ENCODE data around the gene HPCAL1. TPM values are rescaled to one million over a fixed set of nuclear protein-coding genes. Genes with fewer than 3 reads are reported as not detected.

HPCAL1 gene
- total RNA-seq, 1 donor from 2014 or later, result 3.7 TPM

DNA sequence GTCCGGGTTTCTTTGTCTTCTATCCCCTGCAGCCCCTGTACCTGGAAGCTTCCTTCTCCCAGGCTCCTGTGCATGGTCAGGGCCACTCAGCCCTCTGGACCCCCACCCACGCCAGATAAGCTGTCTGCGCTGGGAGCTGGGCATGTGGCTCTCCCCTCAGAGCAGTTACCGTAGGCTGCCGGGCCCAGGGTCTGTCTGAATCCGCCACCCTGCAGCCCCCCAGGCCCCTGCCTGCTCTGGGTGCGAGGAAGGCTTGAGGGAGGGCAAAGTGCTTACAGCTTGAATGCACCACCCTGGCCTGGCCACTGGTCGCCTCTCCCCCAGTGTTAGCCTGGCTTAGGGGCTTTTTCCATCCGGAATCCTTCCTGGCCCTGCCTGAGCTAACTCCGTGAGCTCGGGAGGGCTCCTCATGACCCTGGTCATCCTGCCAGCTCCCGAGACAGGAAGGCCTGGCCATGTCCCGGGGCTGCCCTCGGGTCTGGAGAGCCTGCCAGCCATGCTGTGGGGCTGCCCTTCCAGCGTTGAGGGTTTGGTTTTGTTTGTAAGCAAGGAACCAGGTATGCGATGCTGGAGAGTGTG, 94.7 kb downstream of the HPCAL1 start:
- Histone ChIP-seq H3K9ac (no peak overlapping the region), H3K4me3 (no peak overlapping the region), H3K4me1 (no peaks in the 10 kb centered on the region), H2AFZ (replicated peaks) (no peak overlapping the region), H3K4me2 (no peak overlapping the region), H4K20me1 (ENCODE audit: low read depth) (no peaks in the 10 kb centered on the region), H3K27me3 (no peaks in the 10 kb centered on the region), H3K36me3 (no peaks in the 10 kb centered on the region), H3K9me3 (ENCODE audit: low read depth) (no peaks in the 10 kb centered on the region), H3K27ac (no peak overlapping the region), H3K79me2 (ENCODE audit: low read depth) (no peaks in the 10 kb centered on the region), H3F3A (ENCODE audit: low read depth) (no peaks in the 10 kb centered on the region)
- Mint-ChIP-seq H3K4me3 (no peak overlapping the region), H3K27ac (no peak overlapping the region), H3K36me3 (peaks cover 5% of the 10 kb centered on the region), H3K9me3 (peaks cover 8% of the 10 kb centered on the region), H3K4me1 (peaks cover 16% of the 10 kb centered on the region), H3K27me3 (ENCODE audit: insufficient read depth, low read depth) (peaks cover 7% of the 10 kb centered on the region)
- TF ChIP-seq EZH2phosphoT487 (IDR thresholded peaks at IDR 0.05) (no peak), EZH2 (IDR thresholded peaks at IDR 0.05) (no peak)
- TF ChIP-seq, protein P1, sequence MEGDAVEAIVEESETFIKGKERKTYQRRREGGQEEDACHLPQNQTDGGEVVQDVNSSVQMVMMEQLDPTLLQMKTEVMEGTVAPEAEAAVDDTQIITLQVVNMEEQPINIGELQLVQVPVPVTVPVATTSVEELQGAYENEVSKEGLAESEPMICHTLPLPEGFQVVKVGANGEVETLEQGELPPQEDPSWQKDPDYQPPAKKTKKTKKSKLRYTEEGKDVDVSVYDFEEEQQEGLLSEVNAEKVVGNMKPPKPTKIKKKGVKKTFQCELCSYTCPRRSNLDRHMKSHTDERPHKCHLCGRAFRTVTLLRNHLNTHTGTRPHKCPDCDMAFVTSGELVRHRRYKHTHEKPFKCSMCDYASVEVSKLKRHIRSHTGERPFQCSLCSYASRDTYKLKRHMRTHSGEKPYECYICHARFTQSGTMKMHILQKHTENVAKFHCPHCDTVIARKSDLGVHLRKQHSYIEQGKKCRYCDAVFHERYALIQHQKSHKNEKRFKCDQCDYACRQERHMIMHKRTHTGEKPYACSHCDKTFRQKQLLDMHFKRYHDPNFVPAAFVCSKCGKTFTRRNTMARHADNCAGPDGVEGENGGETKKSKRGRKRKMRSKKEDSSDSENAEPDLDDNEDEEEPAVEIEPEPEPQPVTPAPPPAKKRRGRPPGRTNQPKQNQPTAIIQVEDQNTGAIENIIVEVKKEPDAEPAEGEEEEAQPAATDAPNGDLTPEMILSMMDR (IDR thresholded peaks at IDR 0.05), result no peak
- no peak for DNase-seq (ENCODE audit: low spot score)

DNA sequence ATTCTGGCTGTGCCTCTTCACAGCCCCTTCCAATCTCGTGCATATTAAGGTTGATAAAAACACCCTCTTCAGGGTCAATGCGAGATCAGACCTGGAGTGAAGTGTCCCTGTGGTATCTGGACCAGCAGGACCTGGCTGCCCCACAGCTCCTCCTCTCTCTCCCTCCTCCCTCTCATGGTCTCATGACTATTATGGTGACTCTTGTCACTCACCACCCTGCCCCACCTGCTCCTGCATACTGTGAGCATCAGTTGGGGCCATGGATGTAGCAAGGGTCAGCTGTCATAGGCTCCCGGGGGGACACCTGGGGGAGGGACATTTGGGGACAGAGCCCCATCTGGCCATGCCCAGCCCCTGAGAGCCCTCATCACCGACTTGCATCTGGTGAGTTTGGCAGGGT, 95.2 kb downstream of the HPCAL1 start:
- TF ChIP-seq EZH2 (IDR thresholded peaks at IDR 0.05) (no peak), EZH2phosphoT487 (IDR thresholded peaks at IDR 0.05) (no peak)
- TF ChIP-seq, protein P1 (IDR thresholded peaks at IDR 0.05), result no peak
- Histone ChIP-seq H3K79me2 (ENCODE audit: low read depth) (no peaks in the 10 kb centered on the region), H3K4me3 (no peak overlapping the region), H3K36me3 (no peaks in the 10 kb centered on the region), H3K4me2 (no peak overlapping the region), H3K27ac (no peak overlapping the region), H3K27me3 (no peaks in the 10 kb centered on the region), H3K4me1 (no peaks in the 10 kb centered on the region), H2AFZ (replicated peaks) (no peak overlapping the region), H3K9me3 (ENCODE audit: low read depth) (no peaks in the 10 kb centered on the region), H3F3A (ENCODE audit: low read depth) (no peaks in the 10 kb centered on the region), H3K9ac (no peak overlapping the region), H4K20me1 (ENCODE audit: low read depth) (no peaks in the 10 kb centered on the region)
- Mint-ChIP-seq H3K4me1 (peaks cover 11% of the 10 kb centered on the region), H3K27ac (no peak overlapping the region), H3K4me3 (no peak overlapping the region), H3K27me3 (ENCODE audit: insufficient read depth, low read depth) (peaks cover 6% of the 10 kb centered on the region), H3K9me3 (peaks cover 8% of the 10 kb centered on the region), H3K36me3 (peaks cover 5% of the 10 kb centered on the region)
- DNase-seq (ENCODE audit: low spot score), result no peak

DNA sequence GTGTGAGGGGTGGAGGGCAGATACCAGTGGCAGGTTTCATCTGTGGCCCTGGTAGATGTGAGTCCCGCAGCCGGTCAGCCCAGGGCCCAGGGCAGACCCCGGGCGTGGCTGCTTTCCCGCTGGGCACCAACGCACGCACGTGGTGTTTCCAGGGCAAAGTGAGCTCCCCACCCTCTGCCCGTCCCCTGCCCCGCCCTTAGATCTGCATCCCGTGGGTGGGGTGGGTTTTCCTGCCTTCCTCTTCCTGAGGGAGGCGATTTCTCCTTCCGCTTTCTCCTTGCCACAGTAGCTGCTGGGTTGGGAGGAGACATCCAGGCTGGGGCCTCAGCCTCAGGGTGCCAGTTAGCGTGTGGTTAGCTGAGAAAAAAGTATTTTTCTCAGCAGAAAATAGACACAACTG, 95.8 kb downstream of the HPCAL1 start:
- no peaks in the 10 kb centered on the region for H3K9me3 ChIP-seq (ENCODE audit: low read depth)
- no peaks in the 10 kb centered on the region for H3K79me2 ChIP-seq (ENCODE audit: low read depth)
- no peak overlapping the region for H3K4me3 ChIP-seq
- H3K27me3 ChIP-seq, result no peaks in the 10 kb centered on the region
- H3K4me1 Mint-ChIP-seq, result peaks cover 7% of the 10 kb centered on the region
- no peaks in the 10 kb centered on the region for H3F3A ChIP-seq (ENCODE audit: low read depth)
- H3K36me3 Mint-ChIP-seq, result peaks cover 5% of the 10 kb centered on the region
- no peaks in the 10 kb centered on the region for H3K36me3 ChIP-seq
- H3K9me3 Mint-ChIP-seq, result peaks cover 8% of the 10 kb centered on the region
- no peak overlapping the region for H3K4me3 Mint-ChIP-seq
- H3K4me2 ChIP-seq, result no peak overlapping the region
- H3K27ac Mint-ChIP-seq, result no peak overlapping the region
- H3K4me1 ChIP-seq, result no peaks in the 10 kb centered on the region
- H2AFZ ChIP-seq (replicated peaks), result no peak overlapping the region
- no peaks in the 10 kb centered on the region for H4K20me1 ChIP-seq (ENCODE audit: low read depth)
- peaks cover 6% of the 10 kb centered on the region for H3K27me3 Mint-ChIP-seq (ENCODE audit: insufficient read depth, low read depth)
- H3K27ac ChIP-seq, result no peak overlapping the region
- no peak for DNase-seq (ENCODE audit: low spot score)
- H3K9ac ChIP-seq, result no peak overlapping the region
- TF ChIP-seq EZH2 (IDR thresholded peaks at IDR 0.05) (no peak), EZH2phosphoT487 (IDR thresholded peaks at IDR 0.05) (no peak)
- TF ChIP-seq, protein P1 (IDR thresholded peaks at IDR 0.05), result no peak

Data from neural progenitor cell (in vitro differentiated cells).